Bone marrow (tissue), 2 donors: ENCODE results near the gene JMJD1C.
"Not testable (repeated sequence)": the region's sequence is repeated elsewhere in the genome, so short reads cannot be mapped to it uniquely, and the experiment has no call there.

Experiments
- DNase-seq, 2 donors: peaks; one replicate each; lab custom pipeline; 2025; lab: John Stamatoyannopoulos, UW

JMJD1C gene

GRCh38 chr10:63286754-63287264 is 179.0 kb downstream of the JMJD1C start:
- no peak for DNase-seq

- DNase-seq, result no peak
Measured at GRCh38 chr10:63286340-63286739, 179.4 kb downstream of the JMJD1C start.

- DNase-seq, result not testable (repeated sequence)
Measured at GRCh38 chr10:63283901-63284300, 181.9 kb downstream of the JMJD1C start.

- no peak for DNase-seq
Measured at GRCh38 chr10:63283093-63283492, 182.7 kb downstream of the JMJD1C start.

GRCh38 chr10:63281967-63282366 is 183.8 kb downstream of the JMJD1C start:
- no peak for DNase-seq

GRCh38 chr10:63280386-63280785 is 185.4 kb downstream of the JMJD1C start:
- DNase-seq, result no peak

GRCh38 chr10:63275094-63275493 is 190.7 kb downstream of the JMJD1C start:
- no peak for DNase-seq

- DNase-seq, result peak in 1 of 2 donors; percentile 66
Measured at GRCh38 chr10:63273577-63273976, 192.2 kb downstream of the JMJD1C start.

GRCh38 chr10:63268798-63269503 is 196.8 kb downstream of the JMJD1C start:
- peak; percentile 50 to 96 for DNase-seq

- DNase-seq, result no peak
Measured at GRCh38 chr10:63268149-63268797, 197.5 kb downstream of the JMJD1C start.

- peak in 1 of 2 donors; percentile 15 for DNase-seq
Measured at GRCh38 chr10:63267414-63268148, 198.2 kb downstream of the JMJD1C start.

- no peak for DNase-seq
Measured at GRCh38 chr10:63266391-63267316, 199.1 kb downstream of the JMJD1C start.

- DNase-seq, result no peak
Measured at GRCh38 chr10:63265683-63266235, 200.0 kb downstream of the JMJD1C start.

GRCh38 chr10:63265222-63265617 is 200.6 kb downstream of the JMJD1C start:
- peak in 1 of 2 donors; percentile 42 for DNase-seq

GRCh38 chr10:63264617-63265221 is 201.1 kb downstream of the JMJD1C start:
- DNase-seq, result no peak

- DNase-seq, result no peak
Measured at GRCh38 chr10:63262430-63263073, 203.2 kb downstream of the JMJD1C start.

- DNase-seq, result peak in 1 of 2 donors; percentile 18
Measured at GRCh38 chr10:63261496-63261895, 204.3 kb downstream of the JMJD1C start.

- peak in 1 of 2 donors; percentile 50 for DNase-seq
Measured at GRCh38 chr10:63260860-63261251, 204.9 kb downstream of the JMJD1C start.

- no peak for DNase-seq
Measured at GRCh38 chr10:63260103-63260859, 205.5 kb downstream of the JMJD1C start.
